Left renal pelvis (tissue), 4 donors: ENCODE measurements around the gene IGFBP6. TPM values are rescaled to one million over a fixed set of nuclear protein-coding genes. Genes with fewer than 3 reads are reported as not detected.

ENCODE experiments used
- DNase-seq, 4 donors: peaks; one replicate each; pipeline ENCODE4 v3.0.0-alpha.2; 2013; ENCODE audit warnings: low read depth in 4 of 4, low spot score in 3 of 4
- polyA plus RNA-seq, 4 donors: library from polyadenylated mRNA; unstranded; fragments of 120-200 nt; gene quantifications; one replicate each; pipeline ENCODE4 v1.2.1, GENCODE V29; 2013; ENCODE audit not compliant: insufficient read length in 4 of 4

The IGFBP6 gene
- polyA plus RNA-seq, 4 donors = 14.0 to 241 (median 19.8) TPM

DNA sequence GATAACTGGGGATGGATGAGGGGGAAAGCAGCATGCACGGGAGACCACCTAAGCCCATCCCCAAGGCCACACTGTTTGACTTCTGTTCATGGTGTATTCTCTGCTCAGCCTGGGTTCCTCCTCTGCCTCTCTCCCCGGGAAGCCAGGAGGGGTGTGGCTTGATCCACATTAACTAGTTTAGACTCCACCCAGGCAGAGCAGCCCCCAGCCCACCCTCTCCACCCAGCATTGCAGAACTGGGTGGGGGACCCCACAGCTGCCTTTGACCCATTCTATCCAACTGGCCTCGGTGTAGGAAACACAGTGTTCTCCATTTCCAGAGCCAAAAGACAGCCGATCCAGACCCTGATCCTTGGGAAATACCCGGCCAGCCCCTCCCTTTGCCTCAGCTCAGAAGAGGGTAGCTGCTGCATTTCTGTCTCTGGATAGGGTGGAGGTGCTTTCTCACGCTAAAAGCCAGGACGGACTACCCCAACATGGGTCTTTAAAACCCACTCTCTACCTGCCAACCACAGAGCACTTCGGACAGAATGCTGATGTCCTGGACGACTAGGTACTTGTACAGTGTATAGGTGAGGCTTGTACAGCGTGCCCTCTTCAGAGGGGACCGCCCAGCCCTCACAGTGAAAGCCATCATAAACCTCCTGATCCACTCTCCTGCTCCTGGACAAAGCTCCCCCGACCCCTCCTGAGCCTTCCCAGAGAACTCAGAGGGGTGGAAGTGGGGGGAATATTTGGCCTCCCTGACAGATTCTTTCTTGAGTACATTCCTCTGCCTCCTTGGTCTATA, 27.7 kb upstream of the IGFBP6 start:
- no peak for DNase-seq

DNA sequence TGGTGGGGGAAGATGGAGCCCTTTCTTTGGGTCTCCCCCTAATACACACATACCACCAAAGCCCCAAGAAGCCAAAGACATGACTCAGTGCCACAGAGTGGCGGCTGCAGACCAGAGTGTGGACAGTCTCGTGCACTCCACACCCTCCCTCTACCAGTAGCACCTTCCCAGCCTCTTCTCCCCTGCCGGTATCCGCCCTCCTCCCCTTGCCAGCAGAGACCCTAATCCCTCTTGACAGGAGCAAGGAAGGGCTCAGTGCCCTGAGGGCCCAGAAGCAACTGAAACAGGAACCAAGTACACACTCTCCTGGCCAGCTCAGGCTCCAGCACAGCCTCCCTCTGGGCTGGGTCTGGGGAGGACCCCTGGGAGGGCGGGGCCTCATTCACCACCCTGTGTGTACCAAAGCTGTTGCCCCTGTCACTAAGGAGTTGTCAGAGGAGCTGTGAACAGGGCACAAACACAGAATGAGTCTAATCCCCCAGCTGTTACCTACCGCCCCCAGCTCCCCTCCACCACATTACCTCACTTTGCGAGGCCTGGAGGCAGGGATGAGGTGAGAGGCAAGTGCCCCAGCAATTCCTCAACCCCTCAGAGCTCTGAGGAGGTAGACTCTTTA, 26.5 kb upstream of the IGFBP6 start:
- DNase-seq = no peak

DNA sequence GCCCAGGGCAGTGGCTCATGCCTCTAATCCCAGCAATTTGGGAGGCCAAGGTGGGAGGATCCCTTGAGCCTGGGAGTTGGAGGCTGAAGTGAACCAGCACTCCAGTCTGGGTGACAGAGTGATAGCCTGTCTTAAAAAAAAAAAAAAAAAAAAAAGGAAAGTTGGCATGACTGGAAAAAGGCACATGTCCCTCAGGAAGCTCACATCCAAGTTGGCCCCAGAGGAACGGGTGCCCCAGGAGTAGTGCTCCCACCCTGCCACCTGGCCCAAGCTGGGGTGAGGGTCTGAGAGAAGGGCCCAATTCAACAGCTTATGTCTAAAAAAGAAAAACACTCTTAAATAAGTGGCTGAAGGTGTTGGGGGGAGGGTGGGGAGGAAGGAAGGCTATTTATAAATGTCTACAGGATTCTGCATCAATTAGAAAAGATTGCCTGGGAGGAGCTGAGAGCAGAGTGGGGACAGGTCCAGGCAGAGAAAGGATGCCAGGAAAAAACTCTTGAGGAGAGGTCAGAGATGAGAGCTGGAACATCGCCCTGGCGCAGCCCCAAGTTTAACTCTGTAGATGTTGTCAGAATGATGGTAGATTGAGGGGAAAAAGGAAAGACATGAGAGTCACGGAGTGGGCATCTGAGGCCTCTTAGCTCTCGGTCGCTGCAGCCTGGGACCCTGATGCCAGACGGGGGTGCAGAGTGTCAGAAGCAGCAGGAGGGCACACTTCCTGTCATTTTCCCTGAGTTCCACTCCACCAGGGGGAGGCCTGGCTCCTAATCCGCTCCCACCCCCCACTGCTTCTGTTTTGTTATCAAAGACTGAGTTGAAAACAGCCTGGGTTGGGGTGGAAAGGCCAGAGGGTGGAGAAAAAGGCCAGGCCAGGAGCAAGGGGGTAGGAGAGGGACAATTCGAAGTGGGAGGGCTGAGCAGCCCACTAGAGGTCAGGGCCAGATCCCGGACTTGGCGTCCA, 25.6 kb upstream of the IGFBP6 start:
- no peak for DNase-seq

DNA sequence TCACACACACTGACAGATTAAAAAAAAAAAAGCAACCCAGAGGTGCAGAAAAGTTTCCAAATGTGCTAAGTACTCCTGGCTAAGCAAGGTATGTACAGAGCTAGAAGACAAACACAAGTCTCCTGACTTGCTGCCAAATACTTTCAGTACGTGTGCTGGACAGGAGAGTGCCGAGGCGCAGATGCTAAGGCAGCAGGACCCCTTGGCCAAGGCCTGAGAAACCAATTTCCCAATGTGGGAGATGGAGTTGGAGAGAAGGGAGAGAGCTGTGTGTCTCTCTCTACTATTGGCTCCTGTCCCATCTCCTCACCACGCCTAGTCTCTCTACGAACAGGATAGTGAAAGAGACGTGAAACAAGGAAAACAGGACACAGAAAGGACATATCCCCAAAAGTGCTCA, 23.6 kb upstream of the IGFBP6 start:
- no peak for DNase-seq

DNA sequence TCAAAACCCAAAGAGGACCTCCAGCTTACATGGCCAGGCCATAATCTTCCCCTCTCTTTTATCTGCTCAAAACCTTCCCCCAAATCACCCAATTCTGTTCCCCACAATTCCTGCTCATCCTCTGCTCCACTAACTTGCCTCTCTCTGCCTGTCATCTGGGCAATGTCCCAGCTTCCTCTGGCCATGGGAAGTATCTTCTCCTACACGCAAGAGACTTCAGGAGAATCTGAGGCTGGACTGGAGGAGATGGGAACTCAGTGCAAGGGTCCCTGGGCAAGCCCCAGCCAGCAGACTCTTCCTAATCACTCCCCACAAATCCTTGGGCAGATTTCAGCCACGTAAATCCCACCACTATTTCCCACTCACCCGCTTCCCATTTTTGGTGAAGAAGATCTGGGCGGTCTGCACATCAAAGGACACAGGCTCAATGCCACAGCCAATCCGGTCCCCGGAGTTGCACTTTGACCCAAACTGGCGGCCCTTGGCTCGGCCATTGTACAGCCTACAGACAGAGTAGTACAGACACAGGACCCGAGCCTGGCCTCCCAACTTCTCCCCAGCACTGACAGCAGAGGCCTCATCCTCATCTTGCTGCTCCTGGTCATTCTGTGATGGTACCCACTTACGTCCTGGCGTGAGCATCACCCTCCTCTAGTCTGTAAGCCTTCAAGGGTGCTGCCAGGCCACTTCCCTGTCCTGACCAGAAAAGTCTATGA, 23.0 kb upstream of the IGFBP6 start:
- DNase-seq = no peak

GRCh38 chr12:53074999-53075370, 22.5 kb upstream of the IGFBP6 start:
- no peak for DNase-seq

GRCh38 chr12:53076461-53076860, 21.0 kb upstream of the IGFBP6 start:
- no peak for DNase-seq

DNA sequence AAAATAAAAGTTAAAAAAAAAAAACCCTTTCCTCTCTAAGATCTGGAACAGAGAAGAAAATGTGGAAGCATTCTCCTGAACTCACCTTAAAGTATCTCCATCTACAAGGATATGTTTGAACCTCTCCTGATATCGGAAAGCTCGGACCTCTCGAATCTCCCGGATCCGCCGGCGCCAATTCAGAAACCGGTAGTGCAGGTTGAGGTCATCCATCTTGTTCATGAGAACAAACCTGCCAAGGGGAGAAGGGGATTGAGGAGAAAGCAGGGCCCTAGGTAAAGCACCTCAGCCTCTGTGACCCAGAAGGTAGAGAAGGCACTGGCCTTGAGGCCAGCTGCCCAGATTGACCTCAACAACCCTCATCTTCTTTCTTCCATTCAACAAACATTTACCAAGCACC, 20.4 kb upstream of the IGFBP6 start:
- no peak for DNase-seq

- DNase-seq = no peak
Observed at GRCh38 chr12:53078425-53079225, 18.8 kb upstream of the IGFBP6 start.

DNA sequence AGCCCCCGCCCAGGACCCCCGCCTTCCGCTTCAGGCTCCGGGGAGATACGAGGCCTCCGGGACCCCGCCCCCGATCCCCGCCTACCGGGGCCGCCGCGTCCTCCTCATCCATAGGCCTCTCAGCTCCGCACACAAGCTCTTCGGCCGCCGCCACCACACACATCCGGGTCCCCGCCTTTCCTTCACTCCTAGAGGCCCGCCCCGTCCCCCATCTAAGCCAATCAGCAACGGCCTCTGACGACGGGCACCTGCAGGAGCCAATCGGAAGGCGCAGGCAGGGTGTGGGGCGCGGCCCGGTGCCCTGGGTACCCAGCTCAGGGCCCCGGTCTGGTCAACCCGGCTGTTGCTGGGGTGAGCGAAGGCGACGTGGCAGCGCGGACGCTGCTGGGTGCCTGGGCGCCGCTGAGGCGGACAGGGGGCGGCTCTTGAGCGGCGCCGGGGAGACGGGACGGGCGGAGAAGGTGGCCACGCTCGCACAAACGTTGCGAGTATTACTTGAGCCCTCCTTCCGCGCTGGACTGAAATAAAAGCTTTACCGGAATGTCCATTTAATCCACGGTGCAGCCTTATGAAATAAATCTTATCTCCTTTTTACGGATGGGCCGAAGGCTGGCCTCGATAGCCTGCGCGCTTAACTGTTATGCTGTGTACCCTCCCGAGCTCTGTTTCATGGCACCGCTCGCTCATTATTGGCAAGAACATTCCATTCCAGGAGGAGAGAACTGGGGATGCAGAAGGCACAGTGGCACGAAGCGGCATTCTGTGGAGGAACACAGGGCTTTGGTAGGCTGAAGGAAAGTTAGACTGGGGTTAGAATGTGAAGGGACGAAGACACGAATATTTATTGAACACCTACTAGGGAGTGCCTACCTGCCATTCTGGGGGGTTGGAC, 18.0 kb upstream of the IGFBP6 start, which contains the start of gene SPRYD3:
TSS of gene SPRYD3 (minus strand) at position 165 of the 892 bp plus-strand sequence. CDS start at position 108, 57 bp downstream.
- peak; percentile 89 to 95 (median 94) for DNase-seq

GRCh38 chr12:53082637-53083175, 14.8 kb upstream of the IGFBP6 start:
- no peak for DNase-seq

GRCh38 chr12:53086361-53086760, 11.1 kb upstream of the IGFBP6 start:
- no peak for DNase-seq

DNA sequence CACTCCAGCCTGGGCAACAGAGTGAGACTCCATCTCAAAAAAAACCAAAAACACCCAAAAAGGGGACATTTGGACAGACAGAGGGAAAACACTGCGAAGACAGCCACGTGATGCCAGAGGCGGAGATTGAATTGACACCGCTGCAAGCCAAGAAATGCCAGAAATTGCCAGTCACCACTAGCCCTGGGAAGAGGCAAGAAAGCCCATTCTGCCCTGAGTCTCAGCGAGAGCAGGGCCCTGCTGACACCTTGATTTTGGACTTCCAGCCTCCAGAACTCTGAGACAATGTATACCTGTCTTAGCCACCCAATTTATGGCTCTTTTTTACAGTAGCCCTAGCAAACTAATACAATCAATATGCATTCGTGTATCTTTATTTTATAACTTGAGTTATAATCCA, 7.4 kb upstream of the IGFBP6 start:
- DNase-seq = no peak

GRCh38 chr12:53090554-53090953, 6.9 kb upstream of the IGFBP6 start:
- no peak for DNase-seq

DNA sequence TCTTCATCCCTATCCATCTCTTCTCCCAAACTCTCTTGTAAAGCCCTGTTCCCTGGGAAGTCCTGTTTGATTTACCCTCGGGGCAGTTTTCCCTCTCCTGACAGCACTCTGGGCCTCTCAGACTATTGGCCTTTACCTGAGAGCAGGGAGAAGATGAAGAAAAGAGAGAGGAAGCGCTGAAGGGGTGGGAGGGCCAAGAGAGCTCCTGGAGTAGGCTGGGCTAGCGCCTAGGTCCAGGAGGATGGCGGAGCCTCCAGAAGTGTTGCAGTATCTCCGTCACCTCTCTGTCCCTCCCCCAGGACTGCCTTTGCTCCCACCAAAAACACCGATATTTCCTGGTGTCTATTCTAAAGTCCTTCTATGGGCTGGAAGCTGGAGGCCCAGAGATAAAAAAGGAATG, 5.7 kb upstream of the IGFBP6 start:
- DNase-seq = no peak

- no peak for DNase-seq
Observed at GRCh38 chr12:53093777-53094393, 3.6 kb upstream of the IGFBP6 start.

DNA sequence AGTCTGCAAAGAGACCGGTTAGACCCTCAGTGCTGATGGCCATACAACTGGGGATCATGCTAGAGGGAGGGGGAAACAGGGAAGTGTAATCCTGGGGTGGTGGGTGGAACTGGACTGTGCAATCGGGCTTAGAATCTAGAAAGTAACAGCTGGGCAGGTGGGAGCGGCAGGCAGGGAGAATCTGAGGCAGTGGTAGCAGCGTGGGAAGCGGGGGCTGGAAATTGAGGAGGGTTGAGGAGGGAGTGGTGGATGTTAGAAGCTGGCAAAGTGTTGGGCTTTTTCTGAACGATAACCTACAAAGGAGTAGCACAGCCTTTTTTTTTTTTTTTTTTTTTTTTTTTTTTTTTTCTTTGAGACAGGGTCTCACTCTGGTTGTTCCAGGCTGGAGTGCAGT, 3.1 kb upstream of the IGFBP6 start:
- DNase-seq = no peak
